ENCODE data around the gene GPR31. TPM values are rescaled to one million over a fixed set of nuclear protein-coding genes. Genes with fewer than 3 reads are reported as not detected.

Gene GPR31
- total RNA-seq, 1 experiment from 2014 or later, result not detected

DNA sequence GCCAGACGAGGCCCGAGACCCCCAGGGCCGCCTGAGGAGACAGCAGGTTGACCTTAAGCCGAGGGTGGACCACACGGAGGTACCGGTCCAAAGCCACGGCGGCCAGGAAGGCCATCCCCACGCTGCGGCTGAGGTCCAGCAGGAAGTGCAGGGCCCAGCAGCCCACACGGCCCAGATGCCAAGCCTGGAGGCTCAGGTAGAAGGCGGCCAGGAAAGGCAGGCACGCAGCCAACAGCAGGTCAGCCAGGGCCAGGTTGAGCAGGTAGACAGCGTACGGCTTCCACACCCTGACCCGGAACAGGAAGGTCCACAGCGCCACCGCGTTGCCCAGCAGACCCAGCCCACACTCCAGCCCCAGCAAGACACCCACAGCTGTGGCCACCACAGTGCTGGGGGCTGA, 366 bp downstream of the GPR31 start:
- ATAC-seq, result no peak
- Mint-ChIP-seq H3K27me3 (ENCODE audit: low read depth) (no peaks in the 10 kb centered on the region; the same call in 1 of the 2 replicates), H3K36me3 (peaks cover 16% of the 10 kb centered on the region), H3K27ac (no peak overlapping the region), H3K9me3 (peaks cover 19% of the 10 kb centered on the region), H3K4me3 (no peak overlapping the region), H3K4me1 (peaks cover 39% of the 10 kb centered on the region)
- no peak for DNase-seq (ENCODE audit: low spot score)
- TF ChIP-seq JAZF1 (CRISPR knock-in tag; IDR thresholded peaks at IDR 0.05) (no peak), HMGA2 (CRISPR knock-in tag; IDR thresholded peaks at IDR 0.05) (no peak), CREM (CRISPR knock-in tag; IDR thresholded peaks at IDR 0.05) (no peak)
- CTCF ChIA-PET, result no interaction called here
- POLR2A ChIA-PET, result no interaction called here

DNA sequence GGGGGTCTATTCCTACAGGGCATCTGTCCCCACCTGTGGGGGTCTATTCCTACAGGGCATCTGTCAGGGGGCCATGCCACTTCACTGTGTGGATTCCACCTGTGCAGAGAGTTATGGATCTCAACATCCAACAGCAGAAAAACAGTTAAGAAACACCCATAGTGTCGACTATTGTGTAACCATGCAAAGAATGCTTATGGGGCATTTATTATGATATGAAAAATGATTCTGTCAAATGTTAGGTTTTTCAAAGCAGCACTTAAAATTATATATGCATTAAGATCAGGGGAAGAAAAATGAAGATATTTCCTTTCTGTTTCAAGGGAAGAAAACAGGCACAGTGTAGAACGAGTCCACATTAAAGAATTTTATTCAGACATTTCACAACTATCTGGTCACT, 2.9 kb downstream of the GPR31 start:
- Mint-ChIP-seq H3K4me3 (no peak overlapping the region), H3K27me3 (ENCODE audit: low read depth) (peaks cover 8% of the 10 kb centered on the region), H3K9me3 (peaks cover 15% of the 10 kb centered on the region), H3K4me1 (peaks cover 44% of the 10 kb centered on the region), H3K27ac (no peak overlapping the region), H3K36me3 (peaks cover 7% of the 10 kb centered on the region)
- POLR2A ChIA-PET, result no interaction called here
- ATAC-seq (no peak), DNase-seq (ENCODE audit: low spot score) (no peak)
- TF ChIP-seq ZNF263 (CRISPR knock-in tag; IDR thresholded peaks at IDR 0.05; ENCODE audit: low read depth), result no peak
- no peak for TF ChIP-seq JUN (CRISPR knock-in tag; IDR thresholded peaks at IDR 0.05)
- no peak for TF ChIP-seq EMX1 (CRISPR knock-in tag; IDR thresholded peaks at IDR 0.05)
- CTCF ChIA-PET, result interaction anchor here (0.8 kb wide), 1 partner anchor 8 kb away, joined by 3 read pairs; no protein-coding TSS in a partner anchor

DNA sequence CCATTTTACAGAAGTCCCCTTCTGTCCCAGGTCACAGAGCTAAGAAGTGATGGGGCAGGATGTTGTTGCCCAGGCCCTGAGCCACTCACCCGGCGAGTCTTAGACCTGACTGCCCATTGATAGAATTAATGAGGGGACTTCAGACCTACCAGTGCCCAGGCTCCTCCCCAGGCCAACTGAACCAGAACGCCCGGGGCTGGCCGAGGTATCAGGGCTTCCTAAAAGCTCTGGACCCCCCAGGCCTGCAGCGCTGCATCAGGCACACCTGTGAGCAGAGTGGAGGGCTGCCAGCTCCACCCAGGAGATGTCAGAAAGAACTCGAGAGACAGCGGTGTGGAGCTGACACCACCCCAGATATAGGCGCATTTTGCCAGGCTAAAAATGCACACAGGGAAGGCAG, 3.5 kb downstream of the GPR31 start:
- peaks cover 15% of the 10 kb centered on the region for H3K9me3 Mint-ChIP-seq
- CTCF ChIA-PET, result interaction anchor here (0.8 kb wide), 1 partner anchor 9 kb away, joined by 3 read pairs; no protein-coding TSS in a partner anchor
- H3K27me3 Mint-ChIP-seq (ENCODE audit: low read depth), result peaks cover 11% of the 10 kb centered on the region
- no peak overlapping the region for H3K27ac Mint-ChIP-seq
- no peak overlapping the region for H3K4me3 Mint-ChIP-seq
- TF ChIP-seq, protein P1, sequence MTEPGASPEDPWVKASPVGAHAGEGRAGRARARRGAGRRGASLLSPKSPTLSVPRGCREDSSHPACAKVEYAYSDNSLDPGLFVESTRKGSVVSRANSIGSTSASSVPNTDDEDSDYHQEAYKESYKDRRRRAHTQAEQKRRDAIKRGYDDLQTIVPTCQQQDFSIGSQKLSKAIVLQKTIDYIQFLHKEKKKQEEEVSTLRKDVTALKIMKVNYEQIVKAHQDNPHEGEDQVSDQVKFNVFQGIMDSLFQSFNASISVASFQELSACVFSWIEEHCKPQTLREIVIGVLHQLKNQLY (CRISPR knock-in tag; IDR thresholded peaks at IDR 0.05), result no peak
- TF ChIP-seq FOXJ3 (CRISPR knock-in tag; IDR thresholded peaks at IDR 0.05; ENCODE audit: borderline replicate concordance), result no peak
- TF ChIP-seq, protein P2, sequence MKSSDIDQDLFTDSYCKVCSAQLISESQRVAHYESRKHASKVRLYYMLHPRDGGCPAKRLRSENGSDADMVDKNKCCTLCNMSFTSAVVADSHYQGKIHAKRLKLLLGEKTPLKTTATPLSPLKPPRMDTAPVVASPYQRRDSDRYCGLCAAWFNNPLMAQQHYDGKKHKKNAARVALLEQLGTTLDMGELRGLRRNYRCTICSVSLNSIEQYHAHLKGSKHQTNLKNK (CRISPR knock-in tag; IDR thresholded peaks at IDR 0.05), result no peak
- TF ChIP-seq NR2C2 (CRISPR knock-in tag; IDR thresholded peaks at IDR 0.05), result no peak
- TF ChIP-seq, protein P3, sequence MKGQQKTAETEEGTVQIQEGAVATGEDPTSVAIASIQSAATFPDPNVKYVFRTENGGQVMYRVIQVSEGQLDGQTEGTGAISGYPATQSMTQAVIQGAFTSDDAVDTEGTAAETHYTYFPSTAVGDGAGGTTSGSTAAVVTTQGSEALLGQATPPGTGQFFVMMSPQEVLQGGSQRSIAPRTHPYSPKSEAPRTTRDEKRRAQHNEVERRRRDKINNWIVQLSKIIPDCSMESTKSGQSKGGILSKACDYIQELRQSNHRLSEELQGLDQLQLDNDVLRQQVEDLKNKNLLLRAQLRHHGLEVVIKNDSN (CRISPR knock-in tag; IDR thresholded peaks at IDR 0.05), result no peak
- TF ChIP-seq, protein P4, sequence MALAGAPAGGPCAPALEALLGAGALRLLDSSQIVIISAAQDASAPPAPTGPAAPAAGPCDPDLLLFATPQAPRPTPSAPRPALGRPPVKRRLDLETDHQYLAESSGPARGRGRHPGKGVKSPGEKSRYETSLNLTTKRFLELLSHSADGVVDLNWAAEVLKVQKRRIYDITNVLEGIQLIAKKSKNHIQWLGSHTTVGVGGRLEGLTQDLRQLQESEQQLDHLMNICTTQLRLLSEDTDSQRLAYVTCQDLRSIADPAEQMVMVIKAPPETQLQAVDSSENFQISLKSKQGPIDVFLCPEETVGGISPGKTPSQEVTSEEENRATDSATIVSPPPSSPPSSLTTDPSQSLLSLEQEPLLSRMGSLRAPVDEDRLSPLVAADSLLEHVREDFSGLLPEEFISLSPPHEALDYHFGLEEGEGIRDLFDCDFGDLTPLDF (CRISPR knock-in tag; IDR thresholded peaks at IDR 0.05), result no peak
- TF ChIP-seq, protein P5, sequence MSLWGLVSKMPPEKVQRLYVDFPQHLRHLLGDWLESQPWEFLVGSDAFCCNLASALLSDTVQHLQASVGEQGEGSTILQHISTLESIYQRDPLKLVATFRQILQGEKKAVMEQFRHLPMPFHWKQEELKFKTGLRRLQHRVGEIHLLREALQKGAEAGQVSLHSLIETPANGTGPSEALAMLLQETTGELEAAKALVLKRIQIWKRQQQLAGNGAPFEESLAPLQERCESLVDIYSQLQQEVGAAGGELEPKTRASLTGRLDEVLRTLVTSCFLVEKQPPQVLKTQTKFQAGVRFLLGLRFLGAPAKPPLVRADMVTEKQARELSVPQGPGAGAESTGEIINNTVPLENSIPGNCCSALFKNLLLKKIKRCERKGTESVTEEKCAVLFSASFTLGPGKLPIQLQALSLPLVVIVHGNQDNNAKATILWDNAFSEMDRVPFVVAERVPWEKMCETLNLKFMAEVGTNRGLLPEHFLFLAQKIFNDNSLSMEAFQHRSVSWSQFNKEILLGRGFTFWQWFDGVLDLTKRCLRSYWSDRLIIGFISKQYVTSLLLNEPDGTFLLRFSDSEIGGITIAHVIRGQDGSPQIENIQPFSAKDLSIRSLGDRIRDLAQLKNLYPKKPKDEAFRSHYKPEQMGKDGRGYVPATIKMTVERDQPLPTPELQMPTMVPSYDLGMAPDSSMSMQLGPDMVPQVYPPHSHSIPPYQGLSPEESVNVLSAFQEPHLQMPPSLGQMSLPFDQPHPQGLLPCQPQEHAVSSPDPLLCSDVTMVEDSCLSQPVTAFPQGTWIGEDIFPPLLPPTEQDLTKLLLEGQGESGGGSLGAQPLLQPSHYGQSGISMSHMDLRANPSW (CRISPR knock-in tag; conservative IDR thresholded peaks at IDR 0.05; ENCODE audit: low read depth), result no peak
- no peak for TF ChIP-seq CBFB (CRISPR knock-in tag; IDR thresholded peaks at IDR 0.05; ENCODE audit: low read depth)
- peaks cover 10% of the 10 kb centered on the region for H3K36me3 Mint-ChIP-seq
- DNase-seq (ENCODE audit: low spot score), result no peak
- ATAC-seq, result no peak
- POLR2A ChIA-PET, result no interaction called here
- H3K4me1 Mint-ChIP-seq, result peaks cover 42% of the 10 kb centered on the region

DNA sequence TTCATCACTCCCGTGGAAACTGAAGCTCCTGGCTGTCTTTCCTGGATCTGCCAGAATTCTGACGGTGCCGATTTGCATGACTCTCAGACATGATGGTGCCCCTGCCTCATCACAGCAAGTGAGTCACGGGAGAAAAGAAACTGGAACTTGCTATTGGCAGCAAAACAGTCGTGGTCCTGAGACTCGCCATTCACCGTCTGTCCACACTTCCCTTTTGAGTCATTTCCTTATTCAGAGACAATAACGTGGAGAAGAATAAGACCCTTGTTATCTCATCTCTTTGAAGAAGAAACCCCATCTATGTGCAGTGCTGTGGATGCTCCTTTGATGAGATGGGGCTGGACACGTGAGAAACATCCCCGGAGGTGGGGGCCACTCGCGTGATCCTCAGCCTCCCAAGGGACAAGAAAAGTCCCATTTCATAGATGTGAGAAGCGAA, 4.2 kb downstream of the GPR31 start:
- DNase-seq (ENCODE audit: low spot score) (no peak), ATAC-seq (no peak)
- ChIA-PET POLR2A (no interaction called here), CTCF (no interaction called here)
- Mint-ChIP-seq H3K9me3 (peaks cover 10% of the 10 kb centered on the region), H3K36me3 (peaks cover 10% of the 10 kb centered on the region), H3K27ac (no peak overlapping the region), H3K27me3 (ENCODE audit: low read depth) (peaks cover 18% of the 10 kb centered on the region), H3K4me1 (peaks cover 42% of the 10 kb centered on the region), H3K4me3 (no peak overlapping the region)
- no peak for TF ChIP-seq NR2C2 (CRISPR knock-in tag; IDR thresholded peaks at IDR 0.05)
- TF ChIP-seq CREB1 (CRISPR knock-in tag; IDR thresholded peaks at IDR 0.05), result no peak
